ENCODE data around the gene CCNY.

The CCNY gene

GRCh38 chr10:35331894-35332640 is 4.2 kb upstream of the CCNY start:
- DNase-seq (ENCODE audit: low spot score), result no peak

GRCh38 chr10:35334297-35334696 is 2.0 kb upstream of the CCNY start:
- no peak for DNase-seq (ENCODE audit: low spot score)

DNA sequence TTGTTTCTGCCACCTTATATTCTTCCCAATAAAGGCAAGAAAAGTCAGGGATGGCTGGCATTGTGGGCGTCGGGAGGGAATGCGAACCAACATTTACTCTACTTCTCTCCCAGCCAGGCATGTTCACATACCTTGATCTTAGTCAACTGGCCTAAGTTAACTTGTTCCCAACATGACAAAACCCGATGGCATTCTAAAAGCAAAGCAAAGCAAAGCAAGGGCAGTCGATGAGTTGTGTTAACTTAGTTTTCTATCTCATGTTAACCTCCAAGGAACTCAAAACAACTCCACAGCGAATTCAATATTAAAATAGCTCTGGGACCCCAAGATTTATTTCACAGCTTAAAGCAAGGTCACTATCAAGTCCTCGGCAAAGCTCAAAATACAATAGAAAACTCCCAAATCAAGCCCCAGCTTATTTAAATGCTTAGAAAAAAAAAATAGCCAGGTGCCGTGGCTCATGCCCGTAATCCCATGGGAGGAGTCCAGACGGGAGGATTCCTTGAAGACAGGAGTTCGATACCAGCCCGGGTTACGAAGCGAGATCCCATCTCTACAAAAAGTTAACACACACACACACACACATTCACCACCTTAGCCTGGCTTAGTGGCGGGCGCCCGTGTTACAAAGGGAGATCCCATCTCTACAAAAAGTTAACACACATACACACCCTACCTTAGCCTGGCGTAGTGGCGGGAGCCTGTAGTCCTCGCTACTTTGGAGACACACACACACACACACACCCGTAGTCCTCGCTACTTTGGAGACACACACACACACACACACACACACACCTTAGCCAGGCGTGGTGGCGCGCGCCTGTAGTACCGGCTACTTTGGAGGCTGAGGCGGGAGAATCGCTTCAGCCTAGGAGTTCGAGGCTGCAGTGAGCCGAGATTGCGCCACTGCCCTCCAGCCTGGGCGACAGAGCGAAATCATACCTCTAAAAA is 901 bp upstream of the CCNY start:
- no peak for DNase-seq (ENCODE audit: low spot score)

DNA sequence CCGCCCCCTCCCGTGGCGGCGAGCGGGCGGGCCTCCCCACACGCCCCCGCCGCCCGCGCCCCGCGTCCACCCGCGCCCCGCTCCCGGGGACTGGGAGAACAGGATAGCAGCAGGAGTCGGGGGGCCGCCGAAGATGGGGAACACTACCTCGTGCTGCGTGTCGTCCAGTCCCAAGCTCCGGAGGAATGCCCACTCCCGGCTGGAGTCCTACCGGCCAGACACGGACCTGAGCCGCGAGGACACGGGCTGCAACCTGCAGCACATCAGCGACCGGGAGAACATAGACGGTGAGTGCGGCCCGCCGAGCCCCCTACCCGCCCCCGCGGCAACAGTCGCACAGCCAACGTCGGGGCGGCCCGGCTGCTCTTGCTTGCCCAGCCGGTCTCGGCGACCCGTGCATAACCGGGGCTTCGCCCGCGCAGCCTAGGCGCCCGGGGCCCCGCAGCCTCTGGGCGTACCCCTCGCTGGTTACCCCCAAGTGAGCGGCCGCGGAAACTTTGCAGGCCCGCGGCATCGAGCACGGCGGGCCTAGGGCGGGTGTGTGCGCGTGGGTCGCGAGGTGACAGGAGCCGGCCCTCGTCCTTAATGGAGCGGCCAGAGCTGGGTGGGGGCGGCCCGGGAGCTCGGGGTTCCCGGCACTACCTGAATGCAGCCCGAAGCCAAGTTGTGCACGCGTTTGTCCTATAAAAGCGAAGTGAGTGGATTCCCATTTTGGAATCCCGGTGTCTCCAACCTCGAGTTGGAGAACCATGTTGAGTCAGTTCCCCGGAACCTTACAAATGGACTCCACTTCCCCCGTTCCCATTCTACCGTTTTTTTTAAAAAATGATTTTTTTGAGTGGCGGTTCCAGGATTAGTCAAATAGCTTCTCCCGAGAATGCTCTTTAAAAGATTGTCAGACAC is 863 bp downstream of the CCNY start:
- peak; percentile 72 for DNase-seq (ENCODE audit: low spot score)

DNA sequence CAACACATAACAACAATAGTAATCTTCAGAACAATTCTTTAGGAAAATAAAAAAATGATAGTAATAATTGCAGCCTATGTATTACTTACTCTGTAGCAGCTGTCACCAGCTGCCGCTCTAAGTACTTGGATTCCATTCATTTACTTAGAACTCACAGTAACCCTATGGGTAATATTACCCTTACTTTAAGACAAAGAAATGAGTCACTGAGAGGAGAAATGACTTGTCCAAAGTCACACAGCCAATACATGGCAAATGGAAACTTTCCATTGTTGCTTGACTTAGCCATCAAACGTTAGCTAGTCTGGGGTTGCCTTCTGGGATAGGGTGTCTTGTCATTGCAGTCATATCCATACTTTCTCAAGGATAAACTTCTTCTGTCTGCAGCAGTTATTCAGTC is 3.6 kb downstream of the CCNY start:
- no peak for DNase-seq (ENCODE audit: low spot score)

- DNase-seq (ENCODE audit: low spot score), result no peak
These were observed 4.7 kb downstream of the CCNY start for GRCh38 chr10:35340975-35341374.

DNA sequence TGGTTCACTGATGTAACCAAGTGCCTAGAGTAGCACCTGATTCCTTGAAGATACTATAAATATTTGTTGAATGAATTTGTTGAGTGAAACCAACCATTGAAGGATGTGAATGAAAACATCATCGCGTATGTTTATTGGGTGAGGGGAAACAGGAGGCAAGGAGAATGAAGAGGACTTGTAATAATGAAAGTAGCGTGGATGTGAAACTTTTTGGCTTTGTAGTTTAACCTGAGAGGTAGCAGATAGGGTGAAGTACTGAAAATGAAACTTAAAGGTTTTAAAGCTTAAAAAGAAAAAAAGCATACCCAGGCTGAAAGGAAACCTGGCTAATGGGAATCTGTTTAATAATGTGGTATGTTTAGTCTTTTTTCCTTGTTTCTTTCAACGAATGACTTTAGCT is 5.2 kb downstream of the CCNY start:
- DNase-seq (ENCODE audit: low spot score), result no peak

- DNase-seq (ENCODE audit: low spot score), result no peak
These were observed 6.0 kb downstream of the CCNY start for GRCh38 chr10:35342183-35342753.

DNA sequence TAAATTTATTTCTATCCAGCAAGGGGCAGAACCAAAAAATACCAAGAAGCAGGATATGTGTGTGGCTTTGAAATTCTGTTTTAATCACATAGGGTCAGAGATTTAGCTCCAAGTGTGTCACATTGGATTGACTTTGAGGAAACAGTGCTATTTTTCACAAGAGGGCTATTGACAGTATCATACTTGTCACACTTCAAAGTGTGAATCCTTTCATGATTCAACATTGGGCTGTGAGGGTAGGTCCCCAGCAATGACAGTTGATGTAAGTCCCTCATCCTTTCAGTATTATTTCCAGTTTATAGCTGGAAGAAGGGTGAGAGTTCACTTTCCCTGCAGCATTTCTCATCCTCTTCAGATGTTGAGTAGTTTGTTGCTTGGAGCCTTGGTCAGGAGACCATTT is 7.4 kb downstream of the CCNY start:
- DNase-seq (ENCODE audit: low spot score), result no peak

GRCh38 chr10:35345383-35345742 is 9.1 kb downstream of the CCNY start:
- no peak for DNase-seq (ENCODE audit: low spot score)

DNA sequence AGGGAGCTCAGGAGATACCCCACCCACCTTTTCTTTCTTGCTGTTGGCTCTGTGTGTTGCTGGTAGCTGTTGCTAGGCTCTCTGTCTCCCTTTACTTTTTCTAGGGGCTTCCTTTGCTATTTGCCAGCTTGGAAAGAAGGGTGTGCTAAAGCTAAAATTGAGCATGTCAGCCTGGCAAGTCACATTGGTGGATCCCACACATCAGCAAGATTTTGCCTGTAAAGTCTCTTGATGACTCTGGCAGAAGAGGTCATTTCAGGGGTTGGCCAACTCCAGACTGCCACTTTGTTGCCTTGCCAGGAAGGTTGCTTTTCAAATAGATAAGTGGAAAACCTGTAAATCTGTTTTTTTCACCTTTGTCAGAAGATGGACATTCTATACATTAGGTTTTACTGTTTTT is 9.9 kb downstream of the CCNY start:
- no peak for DNase-seq (ENCODE audit: low spot score)

DNA sequence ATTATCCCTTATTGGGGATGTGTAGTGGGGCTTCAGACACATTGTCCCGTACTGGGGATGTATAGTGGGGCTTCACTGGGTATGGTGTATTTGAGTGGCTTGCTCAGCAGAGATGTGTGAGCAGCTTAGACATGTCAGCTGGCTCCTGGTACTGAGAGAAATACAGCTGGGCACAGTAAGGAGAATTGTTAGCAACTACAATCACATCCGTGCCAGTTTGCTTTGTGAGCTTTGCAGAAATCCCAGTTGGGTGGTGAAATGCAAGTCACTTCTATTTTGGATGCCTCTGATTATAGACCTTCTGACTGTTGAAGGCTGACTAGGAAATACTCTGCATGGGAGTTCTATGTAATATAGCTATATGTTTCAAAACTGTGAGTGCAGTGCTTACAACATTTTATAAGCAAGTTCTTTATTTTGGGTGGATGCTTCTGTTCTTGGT is 10.8 kb downstream of the CCNY start:
- no peak for DNase-seq (ENCODE audit: low spot score)

- no peak for DNase-seq (ENCODE audit: low spot score)
These were observed 11.7 kb downstream of the CCNY start for GRCh38 chr10:35347899-35348608.

GRCh38 chr10:35348609-35349388 is 12.5 kb downstream of the CCNY start:
- DNase-seq (ENCODE audit: low spot score), result no peak

- no peak for DNase-seq (ENCODE audit: low spot score)
These were observed 13.1 kb downstream of the CCNY start for GRCh38 chr10:35349389-35349915.

DNA sequence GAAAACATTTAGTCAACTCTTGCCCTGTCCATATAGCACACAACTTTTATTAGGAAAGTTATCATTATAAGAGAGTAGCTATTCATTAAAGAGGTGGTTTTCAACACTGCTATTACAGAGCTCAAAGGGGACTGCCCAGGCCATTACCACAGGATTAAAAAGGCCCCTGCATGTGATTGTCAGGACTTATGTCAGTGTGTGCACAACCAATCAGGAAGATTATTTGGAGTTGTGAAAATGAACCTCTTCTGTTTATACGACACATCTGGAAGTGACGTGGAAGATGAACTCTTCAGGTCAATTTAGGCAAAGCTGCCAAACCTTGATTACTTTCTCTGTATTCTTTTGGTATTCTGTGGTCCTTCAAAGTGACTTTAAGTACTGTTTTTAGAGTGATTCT is 14.7 kb downstream of the CCNY start:
- no peak for DNase-seq (ENCODE audit: low spot score)

DNA sequence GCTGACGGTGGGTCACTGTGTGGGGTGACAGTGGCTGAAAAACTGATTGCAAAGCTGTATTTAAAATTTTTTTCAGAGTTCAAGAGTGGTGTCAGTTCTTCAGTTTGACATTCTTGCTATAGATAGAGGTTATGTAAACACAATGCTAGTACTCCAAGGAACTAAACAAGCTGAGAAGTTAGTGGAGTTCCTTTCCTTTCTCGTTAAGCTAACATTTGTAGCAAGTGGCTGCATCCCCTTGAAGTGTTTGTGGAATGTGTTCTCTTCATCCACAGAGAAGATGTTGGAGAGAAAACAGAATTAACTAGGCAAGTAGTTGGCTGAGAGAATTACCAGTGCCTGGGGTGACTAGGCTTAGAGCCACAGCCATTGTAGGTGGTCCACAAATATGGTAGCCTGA is 15.8 kb downstream of the CCNY start:
- no peak for DNase-seq (ENCODE audit: low spot score)

DNA sequence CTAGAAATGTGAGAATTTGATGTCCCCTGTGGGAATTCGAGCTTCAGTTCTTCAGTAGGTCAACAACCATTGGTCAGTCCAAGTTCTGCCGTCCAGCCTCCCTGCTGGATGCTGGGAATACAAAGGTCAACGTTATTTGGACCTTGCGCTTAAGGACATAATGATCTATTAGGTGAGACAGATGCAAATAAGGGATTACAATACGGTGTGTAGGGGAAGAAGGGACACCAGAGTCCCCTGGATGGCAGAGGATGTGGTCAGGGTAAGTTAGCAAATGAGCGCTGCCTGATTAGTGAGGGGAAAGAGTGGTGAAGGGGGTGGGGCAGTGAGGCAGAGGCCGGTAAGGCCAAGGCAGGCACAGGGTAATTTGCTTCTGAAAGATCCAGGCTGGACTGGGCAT is 16.2 kb downstream of the CCNY start:
- no peak for DNase-seq (ENCODE audit: low spot score)

GRCh38 chr10:35353395-35353794 is 17.1 kb downstream of the CCNY start:
- DNase-seq (ENCODE audit: low spot score), result no peak

GRCh38 chr10:35353805-35354204 is 17.5 kb downstream of the CCNY start:
- no peak for DNase-seq (ENCODE audit: low spot score)

Measured in left forelimb (tissue), 1 donor.